K562 (cell line): ENCODE measurements around the gene RABIF.
"Not testable (repeated sequence)": the region's sequence is repeated elsewhere in the genome, so short reads cannot be mapped to it uniquely, and the experiment has no call there.

Source experiments
- ARID3B ChIP-seq: fragments of 250-450 bp; sonication (Bioruptor Pico); IDR thresholded peaks from 2 replicates; pipeline ENCODE4 v1.4.0; 2020; ENCODE audit warnings: borderline replicate concordance
- BDP1 ChIP-seq: IDR thresholded peaks from 3 replicates; pipeline ENCODE4 v1.6.1; 2011; ENCODE audit not compliant: insufficient read length, insufficient read depth
- TF ChIP-seq, protein P1 (sequence below), 2 experiments: fragments of 450-650 bp in 1 of 2; sonication (generic) in 1 of 2; formaldehyde crosslinking in 1 of 2; IDR thresholded peaks; 2 replicates each; pipeline versions ENCODE4 v1.7.1 to v1.9.0; 2016 to 2022; ENCODE audit warnings: inconsistent platforms in 1 of 2, mild to moderate bottlenecking in 1 of 2, missing genetic modification reagents in 1 of 2
- TF ChIP-seq, protein P2 (sequence below): fragments of 250-450 bp; sonication (Bioruptor Pico); IDR thresholded peaks from 2 replicates; pipeline ENCODE4 v1.5.1; 2021; ENCODE audit warnings: mild to moderate bottlenecking

GRCh38 chr1:202912476-202912875, 23.5 kb upstream of the RABIF start:
- not testable (repeated sequence) for TF ChIP-seq BDP1, ARID3B
- TF ChIP-seq, protein P1, sequence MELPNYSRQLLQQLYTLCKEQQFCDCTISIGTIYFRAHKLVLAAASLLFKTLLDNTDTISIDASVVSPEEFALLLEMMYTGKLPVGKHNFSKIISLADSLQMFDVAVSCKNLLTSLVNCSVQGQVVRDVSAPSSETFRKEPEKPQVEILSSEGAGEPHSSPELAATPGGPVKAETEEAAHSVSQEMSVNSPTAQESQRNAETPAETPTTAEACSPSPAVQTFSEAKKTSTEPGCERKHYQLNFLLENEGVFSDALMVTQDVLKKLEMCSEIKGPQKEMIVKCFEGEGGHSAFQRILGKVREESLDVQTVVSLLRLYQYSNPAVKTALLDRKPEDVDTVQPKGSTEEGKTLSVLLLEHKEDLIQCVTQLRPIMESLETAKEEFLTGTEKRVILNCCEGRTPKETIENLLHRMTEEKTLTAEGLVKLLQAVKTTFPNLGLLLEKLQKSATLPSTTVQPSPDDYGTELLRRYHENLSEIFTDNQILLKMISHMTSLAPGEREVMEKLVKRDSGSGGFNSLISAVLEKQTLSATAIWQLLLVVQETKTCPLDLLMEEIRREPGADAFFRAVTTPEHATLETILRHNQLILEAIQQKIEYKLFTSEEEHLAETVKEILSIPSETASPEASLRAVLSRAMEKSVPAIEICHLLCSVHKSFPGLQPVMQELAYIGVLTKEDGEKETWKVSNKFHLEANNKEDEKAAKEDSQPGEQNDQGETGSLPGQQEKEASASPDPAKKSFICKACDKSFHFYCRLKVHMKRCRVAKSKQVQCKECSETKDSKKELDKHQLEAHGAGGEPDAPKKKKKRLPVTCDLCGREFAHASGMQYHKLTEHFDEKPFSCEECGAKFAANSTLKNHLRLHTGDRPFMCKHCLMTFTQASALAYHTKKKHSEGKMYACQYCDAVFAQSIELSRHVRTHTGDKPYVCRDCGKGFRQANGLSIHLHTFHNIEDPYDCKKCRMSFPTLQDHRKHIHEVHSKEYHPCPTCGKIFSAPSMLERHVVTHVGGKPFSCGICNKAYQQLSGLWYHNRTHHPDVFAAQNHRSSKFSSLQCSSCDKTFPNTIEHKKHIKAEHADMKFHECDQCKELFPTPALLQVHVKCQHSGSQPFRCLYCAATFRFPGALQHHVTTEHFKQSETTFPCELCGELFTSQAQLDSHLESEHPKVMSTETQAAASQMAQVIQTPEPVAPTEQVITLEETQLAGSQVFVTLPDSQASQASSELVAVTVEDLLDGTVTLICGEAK (IDR thresholded peaks at IDR 0.05) = not testable (repeated sequence)
- TF ChIP-seq, protein P1 (CRISPR knock-in tag; IDR thresholded peaks at IDR 0.05) = not testable (repeated sequence)
- TF ChIP-seq, protein P2, sequence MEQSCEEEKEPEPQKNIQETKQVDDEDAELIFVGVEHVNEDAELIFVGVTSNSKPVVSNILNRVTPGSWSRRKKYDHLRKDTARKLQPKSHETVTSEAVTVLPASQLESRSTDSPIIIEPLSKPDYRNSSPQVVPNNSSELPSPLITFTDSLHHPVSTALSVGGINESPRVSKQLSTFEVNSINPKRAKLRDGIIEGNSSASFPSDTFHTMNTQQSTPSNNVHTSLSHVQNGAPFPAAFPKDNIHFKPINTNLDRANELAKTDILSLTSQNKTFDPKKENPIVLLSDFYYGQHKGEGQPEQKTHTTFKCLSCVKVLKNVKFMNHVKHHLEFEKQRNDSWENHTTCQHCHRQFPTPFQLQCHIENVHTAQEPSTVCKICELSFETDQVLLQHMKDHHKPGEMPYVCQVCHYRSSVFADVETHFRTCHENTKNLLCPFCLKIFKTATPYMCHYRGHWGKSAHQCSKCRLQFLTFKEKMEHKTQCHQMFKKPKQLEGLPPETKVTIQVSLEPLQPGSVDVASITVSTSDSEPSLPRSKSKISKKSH (CRISPR knock-in tag) = not testable (repeated sequence)
